HepG2 (cell line): ENCODE measurements around the gene SOX13. TPM values are rescaled to one million over a fixed set of nuclear protein-coding genes. Genes with fewer than 3 reads are reported as not detected.
A peak's percentile ranks its signal among the peaks of the same experiment; 100 is the strongest.

Experiments used
- ARHGAP35 ChIP-seq: sonication (generic); formaldehyde crosslinking; IDR thresholded peaks from 2 replicates; pipeline ENCODE4 v1.9.0; 2022; ENCODE audit warnings: mild to moderate bottlenecking, inconsistent platforms, moderate library complexity, missing genetic modification reagents, borderline replicate concordance
- ATF4 ChIP-seq, 2 experiments: fragments of 450-650 bp in 1 of 2; sonication (generic) in 1 of 2; formaldehyde crosslinking; IDR thresholded peaks; 2 replicates each; pipeline versions ENCODE4 v1.5.0 to v1.8.0; 2020 to 2022; ENCODE audit warnings: mild to moderate bottlenecking in 1 of 2, missing genetic modification reagents in 1 of 2
- ATF7-NPFF ChIP-seq: sonication (generic); formaldehyde crosslinking; IDR thresholded peaks from 2 replicates; pipeline ENCODE4 v1.8.1; 2023; ENCODE audit warnings: mild to moderate bottlenecking, low read depth, missing genetic modification reagents, moderate library complexity
- BRD4 ChIP-seq: sonication (generic); formaldehyde crosslinking; IDR thresholded peaks from 2 replicates; pipeline ENCODE4 v1.4.0; 2020; ENCODE audit warnings: missing genetic modification reagents
- GMEB1 ChIP-seq: sonication (generic); formaldehyde crosslinking; IDR thresholded peaks from 2 replicates; pipeline ENCODE4 v1.5.1; 2020; ENCODE audit warnings: missing genetic modification reagents, mild to moderate bottlenecking, borderline replicate concordance
- HMGXB3 ChIP-seq: sonication (generic); formaldehyde crosslinking; IDR thresholded peaks from 2 replicates; pipeline ENCODE4 v1.4.0; 2020; ENCODE audit warnings: missing genetic modification reagents, borderline replicate concordance
- HNRNPL ChIP-seq: fragments of 200-400 bp; formaldehyde crosslinking; IDR thresholded peaks from 2 replicates; pipeline ENCODE4 v1.6.1; 2017; ENCODE audit warnings: mild to moderate bottlenecking, low read depth, low read length
- MAFF ChIP-seq: IDR thresholded peaks from 2 replicates; pipeline ENCODE4 v1.6.1; 2011; ENCODE audit warnings: low read depth, low read length, improper control_type of control experiment
- MTERF4 ChIP-seq: sonication (generic); formaldehyde crosslinking; IDR thresholded peaks from 2 replicates; pipeline ENCODE4 v1.8.0; 2023; ENCODE audit warnings: mild to moderate bottlenecking, missing genetic modification reagents
- NCOR1 ChIP-seq: fragments of 200-600 bp; sonication (generic); IDR thresholded peaks from 2 replicates; pipeline ENCODE4 v1.7.0; 2017; ENCODE audit warnings: antibody characterized with exemption, low read length, borderline replicate concordance
- NFYC ChIP-seq: IDR thresholded peaks from 2 replicates; pipeline ENCODE4 v1.6.1; 2016; ENCODE audit warnings: missing genetic modification reagents, missing compliant biosample characterization
- RAD51 ChIP-seq: fragments of 450-650 bp; IDR thresholded peaks from 2 replicates; pipeline ENCODE4 v1.6.1; 2016; ENCODE audit warnings: borderline replicate concordance
- ZNF10 ChIP-seq: sonication (generic); formaldehyde crosslinking; IDR thresholded peaks from 2 replicates; pipeline ENCODE4 v1.4.0; 2020; ENCODE audit warnings: mild to moderate bottlenecking, low read depth, missing genetic modification reagents, borderline replicate concordance
- ZNF17 ChIP-seq: sonication (generic); formaldehyde crosslinking; IDR thresholded peaks from 2 replicates; pipeline ENCODE4 v1.5.0; 2020; ENCODE audit warnings: mild to moderate bottlenecking, missing genetic modification reagents
- ZNF232 ChIP-seq: sonication (generic); formaldehyde crosslinking; IDR thresholded peaks from 2 replicates; pipeline ENCODE4 v1.4.0; 2020; ENCODE audit warnings: missing genetic modification reagents, borderline replicate concordance
- ZNF253 ChIP-seq: sonication (generic); formaldehyde crosslinking; IDR thresholded peaks from 2 replicates; pipeline ENCODE4 v1.8.0; 2022; ENCODE audit warnings: mild to moderate bottlenecking, missing genetic modification reagents, borderline replicate concordance
- ZNF3 ChIP-seq: IDR thresholded peaks from 2 replicates; pipeline ENCODE4 v1.7.0; 2017; ENCODE audit warnings: inconsistent platforms
- ZNF546 ChIP-seq: sonication (generic); formaldehyde crosslinking; conservative IDR thresholded peaks from 2 replicates; pipeline ENCODE4 v1.8.1; 2023; ENCODE audit warnings: mild to moderate bottlenecking, missing genetic modification reagents
- ZNF768 ChIP-seq: sonication (generic); formaldehyde crosslinking; IDR thresholded peaks from 2 replicates; pipeline ENCODE4 v1.4.0; 2020; ENCODE audit warnings: missing genetic modification reagents
- polyA plus RNA-seq, 8 experiments: library from polyadenylated mRNA; depleted of rRNA in 3 of 8; stranded (reverse) in 7 of 8; unstranded in 1 of 8; fragments of >200 nt; fragmentation: Illumina TruSeq in 4 of 8; extraction: Trizol in 4 of 8; gene quantifications; 2 replicates each; pipeline versions ENCODE4 v1.2.1 to v1.2.3, GENCODE V29; 2011 to 2016; ENCODE audit warnings: low read depth in 4 of 8, missing spikeins in 1 of 8, mixed read lengths in 1 of 8; ENCODE audit not compliant: insufficient read depth in 1 of 8
- total RNA-seq, 5 experiments: library from RNA; depleted of rRNA; stranded (reverse); fragments of >200 nt; fragmentation: Illumina TruSeq; extraction: Trizol; gene quantifications; 2 replicates each; pipeline ENCODE4 v1.2.3, GENCODE V29; 2016; ENCODE audit warnings: low read depth in 1 of 5
- TF ChIP-seq, protein P1 (sequence below): IDR thresholded peaks from 2 replicates; pipeline ENCODE4 v1.6.1; 2016; ENCODE audit warnings: mild to moderate bottlenecking, missing biosample characterization, missing genetic modification reagents

Gene SOX13
- total and polyA plus RNA-seq, 2 of the 13 experiments (the other 11 are each of a cell fraction or from before 2014, with no cell fraction given), result 13.3 to 15.8 TPM

DNA sequence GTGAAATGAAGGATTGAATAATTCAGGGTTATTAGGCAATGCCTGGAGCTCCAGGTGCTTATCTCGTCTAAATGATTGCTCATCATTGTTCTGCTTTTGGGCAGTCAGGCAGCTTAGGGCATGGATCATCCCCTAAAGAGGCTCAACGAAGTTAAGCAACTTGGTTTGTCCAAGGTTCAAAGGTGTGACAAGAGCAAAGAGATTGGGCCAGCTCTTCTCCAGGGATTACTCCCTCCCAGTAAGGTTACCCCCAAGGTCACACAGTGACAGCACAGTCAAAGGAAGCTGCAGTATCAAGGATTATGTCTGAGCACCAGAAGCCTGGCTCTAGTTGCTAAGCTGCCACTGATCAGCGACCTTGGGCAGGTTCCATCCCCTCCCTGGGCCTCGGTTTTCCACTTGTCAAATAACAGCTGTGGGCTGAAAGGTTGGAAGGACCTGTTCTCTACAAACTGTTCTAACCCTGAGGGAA, 72.2 kb downstream of the SOX13 start (continued):
- TF ChIP-seq HMGXB3 (peak; percentile 71; the same call in 1 of the 2 replicates), ZNF768 (CRISPR knock-in tag) (no peak), ATF4 (CRISPR knock-in tag; IDR thresholded peaks at IDR 0.05) (0 out of 4 replicates have a peak, but pooled peaks of 1 of the 2 experiments have one; percentile 59), ZNF3 (CRISPR knock-in tag) (no peak), GMEB1 (peak; percentile 52; the same call in 1 of the 2 replicates), ZNF17 (CRISPR knock-in tag) (no peak), HNRNPL (no peak), ZNF10 (CRISPR knock-in tag) (no peak), ZNF232 (no peak), NCOR1 (peak; percentile 96), RAD51 (no peak), NFYC (peak; percentile 63), MAFF (peak; percentile 38; the same call in 1 of the 2 replicates), ZNF253 (CRISPR knock-in tag) (no peak), ARHGAP35 (CRISPR knock-in tag) (no peak), BRD4 (CRISPR knock-in tag) (no peak), ATF7-NPFF (no peak), MTERF4 (CRISPR knock-in tag) (no peak), ZNF546 (CRISPR knock-in tag) (no peak)
- TF ChIP-seq, protein P1, sequence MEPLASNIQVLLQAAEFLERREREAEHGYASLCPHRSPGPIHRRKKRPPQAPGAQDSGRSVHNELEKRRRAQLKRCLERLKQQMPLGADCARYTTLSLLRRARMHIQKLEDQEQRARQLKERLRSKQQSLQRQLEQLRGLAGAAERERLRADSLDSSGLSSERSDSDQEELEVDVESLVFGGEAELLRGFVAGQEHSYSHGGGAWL (CRISPR knock-in tag), result no peak
